Measurements from ENCODE around the gene PLEKHJ1. TPM values are rescaled to one million over a fixed set of nuclear protein-coding genes. Genes with fewer than 3 reads are reported as not detected.

The PLEKHJ1 gene
- total and polyA plus RNA-seq, 2 of the 13 experiments (the other 11 are each of a cell fraction or from before 2014, with no cell fraction given): 70.5 to 130 TPM

- TF ChIP-seq THAP7 (CRISPR knock-in tag; IDR thresholded peaks at IDR 0.05): peak; percentile 89; the same call in 1 of the 2 replicates
- TF ChIP-seq JDP2 (CRISPR knock-in tag; IDR thresholded peaks at IDR 0.05; ENCODE audit: borderline replicate concordance): no peak
- peak; percentile 94 for TF ChIP-seq HNF1B (CRISPR knock-in tag; IDR thresholded peaks at IDR 0.05)
- TF ChIP-seq MLX (CRISPR knock-in tag; IDR thresholded peaks at IDR 0.05): peak; percentile 55; the same call in 1 of the 2 replicates
- peak; percentile 39; the same call in 1 of the 2 replicates for TF ChIP-seq DMTF1 (CRISPR knock-in tag; IDR thresholded peaks at IDR 0.05)
- TF ChIP-seq SIN3A (IDR thresholded peaks at IDR 0.05; ENCODE audit: borderline replicate concordance, low read depth, low read length): no peak
- TF ChIP-seq GATA4 (IDR thresholded peaks at IDR 0.05; ENCODE audit: borderline replicate concordance, low read depth): peak; percentile 67
- TF ChIP-seq MAZ (IDR thresholded peaks at IDR 0.05; ENCODE audit: borderline replicate concordance, low read depth, low read length): peak; percentile 53; the same call in 1 of the 2 replicates
- peak; percentile 92 for TF ChIP-seq MAZ (CRISPR knock-in tag; IDR thresholded peaks at IDR 0.05; ENCODE audit: low read depth)
- no peak for TF ChIP-seq TCF7L2 (IDR thresholded peaks at IDR 0.05; ENCODE audit: low read depth, low read length)
- no peak for TF ChIP-seq GTF3A (CRISPR knock-in tag; conservative IDR thresholded peaks at IDR 0.05)
- peak; percentile 90 for TF ChIP-seq ZNF776 (CRISPR knock-in tag; IDR thresholded peaks at IDR 0.05)
- peak; percentile 97 for TF ChIP-seq ZNF232 (CRISPR knock-in tag; IDR thresholded peaks at IDR 0.05; ENCODE audit: borderline replicate concordance)
- peak; percentile 95 for TF ChIP-seq ZFP37 (CRISPR knock-in tag; IDR thresholded peaks at IDR 0.05; ENCODE audit: borderline replicate concordance)
- no peak; the same call in 1 of the 2 replicates for TF ChIP-seq ZSCAN31 (CRISPR knock-in tag; IDR thresholded peaks at IDR 0.05; ENCODE audit: low read depth)
- no peak for TF ChIP-seq PHB2 (IDR thresholded peaks at IDR 0.05; ENCODE audit: partially characterized antibody)
- TF ChIP-seq CENPBD1 (CRISPR knock-in tag; IDR thresholded peaks at IDR 0.05; ENCODE audit: borderline replicate concordance, low read depth): peak; percentile 92
- TF ChIP-seq ZNF460 (CRISPR knock-in tag; IDR thresholded peaks at IDR 0.05; ENCODE audit: borderline replicate concordance): peak; percentile 71; the same call in 1 of the 2 replicates
- TF ChIP-seq ZFX (CRISPR knock-in tag; IDR thresholded peaks at IDR 0.05; ENCODE audit: low read depth): peak; percentile 98
- peak; percentile 69 for TF ChIP-seq POGZ (CRISPR knock-in tag; IDR thresholded peaks at IDR 0.05)
- TF ChIP-seq IRF1 (CRISPR knock-in tag; IDR thresholded peaks at IDR 0.05; ENCODE audit: low read depth): no peak
Measured at GRCh38 chr19:2236314-2237050, at the start of gene PLEKHJ1, which contains the start of gene SF3A2 (continued).
